ENCODE data around the gene PPARD. TPM values are rescaled to one million over a fixed set of nuclear protein-coding genes. Genes with fewer than 3 reads are reported as not detected.

Gene PPARD
- total RNA-seq, 1 donor from 2014 or later = 21.9 TPM

DNA sequence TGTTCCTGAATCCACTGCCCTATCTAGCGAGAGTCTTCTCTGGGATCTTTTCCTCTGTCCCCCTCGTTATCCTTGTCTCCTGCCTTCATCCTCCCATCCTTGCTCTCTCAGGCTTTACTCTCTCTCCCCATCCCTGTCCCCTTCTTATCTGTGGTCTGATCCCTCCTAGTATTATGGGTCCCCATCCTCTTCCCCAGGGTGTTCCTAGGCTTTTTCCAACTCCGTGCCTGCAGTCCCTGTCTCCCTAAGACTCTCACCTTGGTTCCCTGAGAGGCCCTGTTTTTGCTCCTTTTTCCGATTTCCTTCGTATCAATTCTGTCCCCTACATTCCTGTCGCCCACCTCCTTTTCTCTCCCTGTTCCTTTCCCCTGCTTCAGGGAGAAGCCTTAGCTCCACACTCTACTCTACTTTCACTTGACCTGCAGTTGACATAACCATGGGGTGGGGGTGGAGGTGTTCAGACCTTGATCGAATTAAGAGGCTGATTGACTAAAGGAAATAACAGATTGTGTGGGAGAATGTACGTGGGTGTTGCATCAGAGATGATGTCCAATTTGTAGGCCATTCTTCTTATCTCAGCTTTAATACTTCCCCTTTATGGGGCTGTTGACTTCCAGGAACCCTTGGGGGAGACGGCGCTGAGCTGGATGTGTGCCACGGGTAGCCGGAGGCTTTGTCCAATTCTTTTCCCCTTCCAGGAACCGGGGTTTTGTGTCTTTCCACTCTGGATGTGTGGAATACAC, 905 bp downstream of the PPARD start:
- peaks cover 4% of the 10 kb centered on the region for H3K27me3 Mint-ChIP-seq
- DNase-seq (ENCODE audit: extremely low spot score, unreplicated experiment) = no peak
- peaks cover 3% of the 10 kb centered on the region for H3K36me3 Mint-ChIP-seq
- H3K27ac Mint-ChIP-seq = peak overlapping the region; percentile 91
- H3K4me1 Mint-ChIP-seq (ENCODE audit: unreplicated experiment) = peaks cover 29% of the 10 kb centered on the region
- no peaks in the 10 kb centered on the region for H3K9me3 Mint-ChIP-seq
- H3K4me3 Mint-ChIP-seq = peak overlapping the region; percentile 96
- TF ChIP-seq, protein P1, sequence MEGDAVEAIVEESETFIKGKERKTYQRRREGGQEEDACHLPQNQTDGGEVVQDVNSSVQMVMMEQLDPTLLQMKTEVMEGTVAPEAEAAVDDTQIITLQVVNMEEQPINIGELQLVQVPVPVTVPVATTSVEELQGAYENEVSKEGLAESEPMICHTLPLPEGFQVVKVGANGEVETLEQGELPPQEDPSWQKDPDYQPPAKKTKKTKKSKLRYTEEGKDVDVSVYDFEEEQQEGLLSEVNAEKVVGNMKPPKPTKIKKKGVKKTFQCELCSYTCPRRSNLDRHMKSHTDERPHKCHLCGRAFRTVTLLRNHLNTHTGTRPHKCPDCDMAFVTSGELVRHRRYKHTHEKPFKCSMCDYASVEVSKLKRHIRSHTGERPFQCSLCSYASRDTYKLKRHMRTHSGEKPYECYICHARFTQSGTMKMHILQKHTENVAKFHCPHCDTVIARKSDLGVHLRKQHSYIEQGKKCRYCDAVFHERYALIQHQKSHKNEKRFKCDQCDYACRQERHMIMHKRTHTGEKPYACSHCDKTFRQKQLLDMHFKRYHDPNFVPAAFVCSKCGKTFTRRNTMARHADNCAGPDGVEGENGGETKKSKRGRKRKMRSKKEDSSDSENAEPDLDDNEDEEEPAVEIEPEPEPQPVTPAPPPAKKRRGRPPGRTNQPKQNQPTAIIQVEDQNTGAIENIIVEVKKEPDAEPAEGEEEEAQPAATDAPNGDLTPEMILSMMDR (conservative IDR thresholded peaks at IDR 0.05) = no peak

DNA sequence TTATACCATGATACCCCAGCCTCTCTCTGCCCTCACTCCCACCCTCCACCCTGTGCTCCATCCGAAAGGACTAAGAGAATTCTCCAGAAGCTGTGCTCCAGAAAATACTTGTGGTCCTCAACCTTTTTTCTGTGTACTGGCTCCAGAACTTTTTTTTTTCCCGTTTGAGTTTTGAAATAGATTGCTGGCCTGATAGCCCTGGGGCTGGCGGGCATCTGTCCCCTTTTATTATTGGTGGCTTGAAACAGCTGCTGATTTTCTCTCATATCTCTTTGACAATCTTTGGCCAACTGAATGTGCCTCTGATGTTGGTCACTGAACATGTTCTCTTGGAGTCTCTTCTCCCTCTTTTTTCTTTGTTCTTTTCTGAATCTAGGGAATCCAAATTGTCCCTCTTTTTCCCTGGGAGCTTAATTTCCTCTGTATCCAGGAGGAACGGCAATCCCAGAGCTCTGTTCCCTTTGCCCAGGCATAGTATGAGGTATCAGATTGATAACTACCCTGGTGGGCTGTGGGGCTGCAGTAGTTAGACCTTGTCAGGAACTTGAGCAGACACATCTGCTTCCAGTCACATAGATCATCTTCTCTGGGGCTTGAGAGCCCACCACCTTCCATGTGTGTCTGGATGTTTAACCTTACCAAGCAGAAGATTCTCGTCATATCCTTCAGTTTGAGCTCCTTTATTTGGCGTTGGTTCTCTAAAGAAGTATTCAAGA, 1.6 kb downstream of the PPARD start:
- DNase-seq (ENCODE audit: extremely low spot score, unreplicated experiment) = no peak
- Mint-ChIP-seq H3K9me3 (no peaks in the 10 kb centered on the region), H3K27me3 (peaks cover 3% of the 10 kb centered on the region), H3K27ac (peak overlapping the region; percentile 91), H3K4me3 (peak overlapping the region; percentile 96), H3K4me1 (ENCODE audit: unreplicated experiment) (peaks cover 33% of the 10 kb centered on the region), H3K36me3 (peaks cover 8% of the 10 kb centered on the region)
- TF ChIP-seq, protein P1 (conservative IDR thresholded peaks at IDR 0.05) = no peak

DNA sequence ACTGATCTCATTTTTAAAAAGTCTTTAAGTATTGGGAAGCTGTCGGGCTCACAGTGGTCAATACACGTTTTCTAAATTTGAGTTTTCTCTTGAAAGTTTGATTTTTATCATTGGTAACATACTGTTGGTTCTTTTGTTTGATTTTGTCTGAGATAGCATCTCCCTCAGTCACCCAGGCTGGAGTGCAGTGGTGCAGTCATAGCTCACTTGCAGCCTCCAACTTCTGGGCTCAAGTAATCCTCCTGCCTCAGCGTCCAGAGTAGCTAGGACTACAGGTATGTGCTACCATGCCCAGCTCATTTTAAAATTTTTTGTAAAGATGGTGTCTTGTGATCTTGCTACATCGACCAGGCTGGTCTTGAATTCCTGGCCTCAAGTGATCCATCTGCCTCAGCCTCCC, 9.1 kb downstream of the PPARD start:
- Mint-ChIP-seq H3K27me3 (no peaks in the 10 kb centered on the region), H3K9me3 (peaks cover 5% of the 10 kb centered on the region), H3K4me3 (no peak overlapping the region), H3K36me3 (peaks cover 48% of the 10 kb centered on the region), H3K4me1 (ENCODE audit: unreplicated experiment) (peaks cover 6% of the 10 kb centered on the region), H3K27ac (no peak overlapping the region)
- TF ChIP-seq, protein P1 (conservative IDR thresholded peaks at IDR 0.05) = no peak
- no peak for DNase-seq (ENCODE audit: extremely low spot score, unreplicated experiment)

DNA sequence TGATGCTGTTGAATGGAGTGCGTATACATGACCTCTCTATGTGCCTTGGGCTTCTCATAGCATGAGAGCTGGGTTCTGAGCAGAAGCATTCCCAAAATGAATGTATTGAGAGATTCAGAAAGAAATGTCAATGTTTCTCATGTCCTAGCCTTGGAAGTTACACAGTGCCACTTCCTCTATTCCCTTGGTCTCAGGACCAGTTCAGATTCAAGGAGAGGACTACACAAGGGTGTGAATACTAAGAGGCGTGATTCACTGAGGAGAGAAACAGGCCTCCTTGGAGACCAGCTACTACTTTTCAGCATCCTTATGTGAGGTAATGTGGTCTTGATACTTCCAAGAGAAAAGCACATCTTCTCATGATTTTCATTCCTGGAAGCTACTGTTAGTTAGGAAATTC, 10.4 kb downstream of the PPARD start:
- DNase-seq (ENCODE audit: extremely low spot score, unreplicated experiment) = no peak
- peaks cover 6% of the 10 kb centered on the region for H3K4me1 Mint-ChIP-seq (ENCODE audit: unreplicated experiment)
- H3K36me3 Mint-ChIP-seq = peaks cover 51% of the 10 kb centered on the region
- no peaks in the 10 kb centered on the region for H3K27me3 Mint-ChIP-seq
- H3K27ac Mint-ChIP-seq = no peak overlapping the region
- TF ChIP-seq, protein P1 (conservative IDR thresholded peaks at IDR 0.05) = no peak
- H3K9me3 Mint-ChIP-seq = peaks cover 5% of the 10 kb centered on the region
- no peak overlapping the region for H3K4me3 Mint-ChIP-seq

DNA sequence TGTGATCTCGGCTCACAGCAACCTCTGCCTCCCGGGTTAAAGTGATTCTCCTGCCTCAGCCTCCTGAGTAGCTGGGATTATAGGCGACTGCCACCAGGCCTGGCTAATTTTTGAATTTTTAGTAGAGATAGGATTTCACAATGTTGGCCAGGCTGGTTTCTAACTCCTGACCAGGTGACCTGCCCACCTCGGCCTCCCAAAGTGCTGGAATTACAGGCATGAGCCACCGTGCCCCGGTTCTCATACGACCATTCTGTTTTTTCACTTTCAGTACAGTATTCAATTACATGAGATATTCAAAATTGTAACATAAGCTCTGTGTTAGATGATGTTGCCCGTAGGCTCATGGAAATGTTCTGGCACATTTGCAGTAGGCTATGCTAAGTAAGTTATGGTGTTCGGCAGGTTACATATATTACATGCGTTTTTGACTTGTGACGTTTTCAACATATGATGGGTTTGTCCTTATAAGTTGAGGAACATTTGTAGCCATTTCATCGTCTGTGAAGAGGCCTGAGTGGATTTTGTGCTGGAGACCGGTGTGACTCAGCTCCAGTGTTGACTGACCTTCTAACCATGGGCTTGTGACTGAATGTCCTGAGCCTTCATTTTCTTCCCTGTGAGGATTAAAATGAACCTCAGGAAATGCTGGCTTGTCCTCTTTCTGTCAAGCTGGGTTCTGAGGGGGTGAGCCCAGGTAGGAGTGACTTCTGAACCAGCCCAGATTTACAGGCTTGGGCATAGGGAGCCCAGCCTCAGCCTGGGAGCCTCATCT, 12.2 kb downstream of the PPARD start:
- TF ChIP-seq, protein P1 (conservative IDR thresholded peaks at IDR 0.05) = no peak
- Mint-ChIP-seq H3K9me3 (peaks cover 5% of the 10 kb centered on the region), H3K4me3 (no peak overlapping the region), H3K27ac (no peak overlapping the region), H3K36me3 (peaks cover 46% of the 10 kb centered on the region), H3K27me3 (no peaks in the 10 kb centered on the region), H3K4me1 (ENCODE audit: unreplicated experiment) (peaks cover 15% of the 10 kb centered on the region)
- no peak for DNase-seq (ENCODE audit: extremely low spot score, unreplicated experiment)
